Cerebellar cortex (tissue), 1 donor: ENCODE data around the gene NR1D1.

Source experiments
- DNase-seq: peaks from one replicate; pipeline ENCODE4 v3.0.0-alpha.2; 2015; ENCODE audit warnings: low spot score

The NR1D1 gene

DNA sequence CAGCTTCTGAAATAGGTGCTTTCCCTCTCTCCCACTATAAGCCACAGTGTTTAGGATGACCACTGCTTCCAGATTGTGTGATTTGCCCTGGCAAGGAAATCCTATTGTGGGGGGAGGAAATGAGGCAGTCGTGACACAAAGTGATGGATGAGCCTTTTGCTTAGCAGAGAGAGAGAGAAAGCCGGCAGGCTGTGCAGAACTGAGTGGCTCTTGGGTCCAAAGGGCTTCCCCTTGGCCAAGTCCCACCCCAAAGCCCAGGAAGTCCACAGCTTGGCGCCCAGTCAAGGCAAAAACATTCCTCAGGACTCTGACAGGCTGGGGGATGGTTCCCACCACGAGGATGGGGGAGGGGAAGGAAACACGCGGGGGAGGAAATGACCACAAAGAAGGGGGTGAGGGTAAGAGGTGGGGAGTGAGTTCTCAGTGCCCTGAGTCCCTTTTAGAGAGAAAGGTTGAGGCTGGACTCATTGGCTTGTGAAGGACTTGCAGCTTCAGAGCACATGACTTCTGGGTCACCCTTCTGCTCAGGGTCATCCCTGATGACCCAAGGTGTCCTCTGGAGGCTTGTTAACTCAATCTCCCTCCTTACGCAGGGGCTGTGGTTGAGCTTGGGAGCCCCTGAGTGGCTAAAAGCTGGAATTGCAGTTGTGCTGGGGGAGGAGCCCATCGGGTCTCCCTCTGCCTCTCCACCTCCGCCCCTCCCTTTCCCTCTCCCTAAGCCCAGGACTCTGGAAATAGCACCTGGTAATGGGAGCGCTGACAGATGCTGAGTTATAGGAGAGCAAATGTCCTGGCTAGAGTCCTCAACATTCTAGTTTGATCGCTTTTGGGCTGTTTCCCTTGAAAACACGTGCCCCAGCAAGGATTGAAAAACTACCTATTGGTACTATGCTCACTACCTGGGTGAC is 11.1 kb upstream of the NR1D1 start:
- DNase-seq: peak; percentile 98

DNA sequence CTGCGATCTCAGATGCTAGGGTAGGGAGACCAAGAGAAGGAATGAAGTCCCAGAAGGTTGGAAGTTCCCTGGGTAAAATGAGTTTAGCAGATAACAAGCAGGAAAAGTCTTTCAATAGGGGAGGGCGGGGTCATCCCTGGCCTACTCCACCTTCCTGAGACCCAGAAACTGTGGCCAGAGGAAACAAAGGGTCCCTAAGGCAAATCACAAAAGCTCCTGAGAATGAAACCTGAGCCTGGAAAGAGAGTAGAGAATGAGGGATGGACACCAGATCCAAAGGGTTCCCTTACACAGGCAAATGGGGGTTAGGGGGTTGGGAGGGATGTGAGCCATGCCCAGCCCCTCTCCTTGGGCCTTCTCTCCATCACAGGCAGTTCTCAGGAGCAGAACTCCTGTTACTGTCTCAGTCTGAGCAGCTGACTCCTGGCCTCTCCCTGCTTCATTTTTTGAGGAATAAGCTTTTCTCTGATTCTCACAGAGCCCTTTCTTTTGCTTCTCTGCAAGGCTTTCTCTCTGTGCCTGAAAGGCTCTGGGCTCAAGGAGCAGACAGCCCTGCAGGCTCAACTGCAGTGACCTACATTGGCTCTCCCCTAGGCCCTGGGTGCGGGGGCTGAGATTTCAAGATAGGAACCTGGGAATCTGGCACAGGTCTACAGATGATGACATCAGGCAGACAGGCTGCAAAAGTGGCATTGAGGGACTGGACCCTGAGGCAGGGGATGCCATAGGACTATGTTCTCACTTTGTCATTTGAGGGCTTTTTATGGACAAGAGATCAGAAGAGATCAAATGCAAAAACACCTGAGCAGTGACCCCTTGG is 9.8 kb upstream of the NR1D1 start:
- DNase-seq: peak; percentile 61

DNA sequence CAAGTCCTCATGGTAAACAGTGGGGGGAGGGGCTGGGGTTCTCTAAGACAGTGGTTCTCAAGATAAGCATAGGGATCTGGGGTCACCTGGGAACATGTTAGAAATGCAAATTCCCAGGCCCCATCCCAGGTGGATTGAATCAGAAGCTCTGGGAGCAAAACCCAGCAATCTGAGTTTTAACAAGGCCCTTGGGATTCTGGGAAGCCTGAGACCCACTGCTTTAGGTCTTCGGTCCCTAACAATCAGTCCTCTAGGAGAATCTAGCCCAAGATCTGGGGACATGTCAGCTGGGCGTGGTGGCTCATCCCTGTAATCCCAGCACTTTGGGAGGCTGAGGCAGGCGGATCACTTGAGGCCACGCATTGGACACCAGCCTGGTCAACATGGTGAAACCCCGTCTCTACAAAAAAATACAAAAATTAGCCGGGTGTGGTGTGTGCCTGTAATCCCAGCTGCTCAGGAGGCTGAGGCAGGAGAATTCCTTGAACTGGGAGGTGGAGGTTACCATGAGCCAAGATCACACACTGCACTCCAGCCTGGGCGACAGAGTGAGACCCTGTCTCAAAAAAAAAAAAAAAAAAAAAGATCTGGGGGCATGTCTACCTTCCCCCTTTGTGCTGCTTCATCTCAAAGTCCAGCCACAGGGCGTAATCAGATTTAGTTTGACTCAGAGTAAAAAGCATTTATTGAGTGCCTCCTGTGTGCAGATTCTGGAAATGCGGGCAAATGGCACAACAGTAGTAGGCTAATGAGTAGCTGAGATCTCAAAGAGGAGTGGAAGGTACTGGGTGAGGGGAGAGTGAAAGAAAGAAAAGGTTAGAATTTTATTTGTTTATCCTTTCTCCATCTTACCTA is 8.8 kb upstream of the NR1D1 start:
- no peak for DNase-seq

DNA sequence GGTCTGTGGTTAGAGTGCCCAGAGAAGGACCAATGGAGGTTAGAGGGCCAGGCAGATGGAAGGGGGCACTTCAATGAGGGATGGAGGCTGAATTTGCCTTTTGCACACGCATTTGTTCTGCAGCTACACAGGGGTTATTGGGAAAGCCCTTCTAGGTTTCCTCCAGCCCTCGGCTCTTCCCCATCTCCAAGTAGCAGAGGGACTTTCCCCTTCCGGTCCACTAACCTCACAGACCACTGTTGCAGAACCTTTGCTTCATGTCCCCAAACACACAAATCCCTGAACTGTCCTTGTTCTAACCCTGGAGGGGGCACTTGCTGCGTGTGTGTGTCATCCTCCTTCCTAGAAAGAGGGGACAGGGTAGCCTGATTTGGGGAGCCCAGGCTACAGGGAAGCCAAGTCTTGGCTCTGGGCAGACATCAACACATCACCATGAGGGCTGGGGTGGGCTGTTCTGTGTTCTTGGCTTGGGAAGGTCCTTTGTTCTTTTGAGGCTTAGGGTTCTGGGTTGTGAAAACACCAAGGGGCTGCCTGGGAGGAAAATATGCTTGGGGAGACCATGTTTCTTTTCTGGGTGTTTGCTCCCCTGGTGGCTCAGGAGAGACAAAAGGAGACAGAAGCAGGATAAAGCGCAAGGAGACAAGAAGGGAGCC is 7.3 kb upstream of the NR1D1 start:
- DNase-seq: peak; percentile 55

DNA sequence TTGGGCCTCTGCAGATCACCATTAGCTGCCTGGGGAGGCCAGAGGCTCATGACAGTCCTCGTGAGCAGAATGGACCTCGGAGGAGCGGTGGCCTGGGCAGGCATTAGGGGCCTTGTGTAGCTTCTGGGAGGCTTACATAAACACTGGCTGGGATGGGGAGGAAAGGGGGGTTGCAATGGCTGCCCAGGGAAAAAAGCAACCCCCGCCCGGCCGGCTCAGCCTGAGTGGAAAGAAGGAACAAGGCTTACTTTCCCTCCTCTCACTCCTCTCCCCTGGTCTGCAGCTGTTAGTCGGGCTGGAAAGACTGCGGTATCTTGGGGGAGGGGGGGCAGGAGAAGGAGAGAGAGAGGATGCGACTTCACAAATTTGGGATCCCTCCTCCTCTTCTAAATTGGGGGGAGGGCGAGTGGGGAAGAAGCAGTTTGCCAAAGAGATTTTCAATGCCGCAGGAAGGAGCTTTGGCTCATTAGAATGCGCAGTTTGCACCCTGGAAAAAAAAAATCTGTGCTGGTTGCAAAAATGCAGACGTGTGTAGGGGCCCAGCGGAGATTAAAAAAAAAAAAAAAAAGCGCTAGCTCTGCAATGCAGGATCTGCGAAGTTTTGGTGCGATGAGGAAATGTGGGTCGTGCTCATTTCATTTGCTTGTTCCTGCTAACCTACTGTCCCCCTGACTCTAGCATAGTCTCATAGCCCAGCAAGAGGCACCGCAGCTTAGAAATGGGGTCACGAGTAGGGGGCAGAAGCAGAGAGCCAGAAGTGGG is 6.6 kb upstream of the NR1D1 start:
- DNase-seq: no peak

DNA sequence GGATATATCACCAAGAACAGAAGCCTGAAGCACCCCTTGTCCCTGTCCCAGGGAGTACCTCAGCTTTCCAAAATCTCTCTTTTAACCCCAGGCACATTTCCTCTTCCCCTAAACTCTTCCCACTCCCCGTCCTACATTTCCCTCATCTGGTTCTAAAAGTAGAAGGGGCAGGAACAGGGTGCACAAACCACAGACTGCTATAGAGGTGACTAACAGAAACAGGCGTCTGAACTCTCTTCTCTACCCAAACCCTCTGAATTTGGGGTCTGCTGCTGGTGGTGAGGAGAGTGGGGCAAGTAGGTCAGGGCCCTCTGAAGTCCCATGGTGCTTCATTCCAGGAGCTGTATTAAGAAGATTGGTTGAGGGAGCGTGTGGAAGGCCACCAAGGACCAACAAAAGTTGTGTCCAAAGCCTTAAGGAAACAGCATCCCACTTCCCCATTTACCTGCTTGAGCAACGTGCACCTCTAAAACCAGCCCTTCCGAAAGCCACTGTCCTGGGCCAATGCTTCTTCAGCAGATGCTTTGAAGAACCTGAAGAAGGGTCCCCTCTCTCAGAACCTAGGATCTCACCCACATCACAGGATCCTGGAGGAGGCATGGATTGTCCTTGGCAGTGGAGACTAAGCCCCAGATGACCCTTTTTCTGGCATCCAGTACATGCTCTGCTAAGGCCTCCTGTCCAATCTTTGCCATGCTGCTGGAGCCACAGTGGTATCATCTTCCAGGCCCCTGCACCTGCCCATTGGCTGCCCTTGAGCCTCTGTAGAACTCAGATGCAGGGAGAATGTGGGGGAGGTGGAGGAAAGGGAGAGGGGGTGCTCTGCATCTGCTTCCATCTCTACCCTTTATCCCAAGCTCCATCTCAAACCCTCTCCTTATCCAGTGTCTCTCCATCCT is 5.7 kb upstream of the NR1D1 start:
- DNase-seq: no peak

DNA sequence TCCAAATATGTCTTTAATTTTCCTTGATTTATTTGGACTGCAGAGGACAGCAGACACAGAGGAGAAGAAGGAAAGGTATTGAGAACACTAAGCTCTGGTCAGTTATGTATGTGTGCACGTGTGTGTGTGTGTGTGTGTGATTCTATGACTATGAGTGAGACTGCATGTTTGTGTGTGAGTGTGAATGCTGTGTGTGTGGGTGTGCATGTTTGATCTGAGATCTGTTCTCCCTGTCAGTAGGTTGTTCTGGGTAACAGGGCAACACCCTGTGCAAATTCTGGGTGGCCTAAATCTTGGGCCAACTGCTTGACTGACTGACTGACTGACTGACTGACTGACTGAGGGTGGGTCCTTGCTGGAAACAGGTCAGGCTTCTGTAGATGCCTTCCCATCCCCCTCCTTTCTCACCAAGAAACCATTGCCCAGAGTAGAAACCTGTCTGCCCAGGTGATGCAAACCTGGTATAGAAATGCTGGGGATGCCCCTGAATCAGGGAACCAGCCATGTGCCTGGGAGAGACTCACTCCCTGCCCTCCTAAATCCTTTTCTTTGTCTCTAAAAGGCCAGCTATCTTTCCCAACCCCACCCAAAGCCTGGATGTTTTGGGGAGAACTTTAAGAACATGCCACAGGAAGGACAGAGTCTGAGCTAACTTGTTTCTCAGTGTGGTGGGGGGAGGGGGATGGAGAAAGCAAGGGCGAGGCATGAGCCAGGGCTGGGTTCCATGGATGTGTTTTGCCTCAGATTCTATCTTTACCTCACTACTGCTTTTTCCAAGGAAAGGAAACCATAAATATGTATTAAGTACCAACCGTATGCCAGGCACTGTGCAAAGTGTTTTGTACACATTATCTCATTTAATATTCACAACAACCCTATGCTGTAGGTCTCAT is 4.5 kb upstream of the NR1D1 start:
- no peak for DNase-seq

DNA sequence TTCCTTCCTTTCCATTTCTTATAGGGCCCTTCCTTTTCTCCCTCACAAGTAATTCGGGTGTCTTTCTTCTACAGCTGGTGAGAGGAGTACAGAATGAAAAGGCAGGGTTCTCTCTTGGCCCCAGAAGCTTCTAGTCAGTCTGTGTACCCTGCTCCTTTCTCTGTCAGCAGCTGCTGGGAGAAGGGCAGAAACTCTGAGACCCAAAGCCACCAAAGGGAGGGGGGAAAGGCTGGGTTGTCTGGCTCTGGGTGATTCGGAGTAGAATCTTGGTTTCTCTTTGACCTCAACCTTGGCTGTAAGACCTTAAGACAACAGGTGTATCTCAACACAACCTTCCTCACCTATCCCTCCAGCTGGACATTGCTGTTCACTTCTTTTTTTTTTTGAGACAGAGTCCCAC is 3.3 kb upstream of the NR1D1 start:
- no peak for DNase-seq

DNA sequence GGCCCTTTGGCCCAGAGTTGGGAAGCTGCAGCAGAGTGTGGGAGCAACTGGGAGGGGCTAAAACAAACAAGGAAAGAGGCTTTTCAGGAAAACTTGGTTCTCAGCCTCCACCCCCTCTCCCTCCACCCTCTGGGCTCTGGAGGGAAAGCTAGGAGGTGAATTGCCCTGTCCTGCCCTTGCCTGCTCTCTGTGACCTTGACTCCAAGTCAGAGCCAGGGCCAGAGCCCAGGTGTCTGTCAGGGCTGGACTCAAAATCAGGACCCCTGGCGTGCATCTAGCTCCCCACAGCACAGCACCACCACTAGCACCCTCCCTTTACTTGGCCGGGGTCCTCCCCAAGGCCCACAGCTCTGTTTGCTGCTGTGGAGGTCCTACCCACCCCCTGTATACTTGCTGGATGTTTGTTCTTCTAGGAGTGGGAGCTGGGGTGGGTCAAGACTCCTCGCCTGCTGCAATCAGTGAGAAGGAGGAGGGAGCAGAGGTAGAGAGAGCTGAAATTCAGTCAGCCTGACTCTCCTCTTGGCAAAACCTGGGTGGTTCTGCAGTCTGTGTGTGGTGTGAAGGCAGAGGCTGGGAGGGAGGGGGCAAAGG is 2.8 kb upstream of the NR1D1 start:
- DNase-seq: no peak

DNA sequence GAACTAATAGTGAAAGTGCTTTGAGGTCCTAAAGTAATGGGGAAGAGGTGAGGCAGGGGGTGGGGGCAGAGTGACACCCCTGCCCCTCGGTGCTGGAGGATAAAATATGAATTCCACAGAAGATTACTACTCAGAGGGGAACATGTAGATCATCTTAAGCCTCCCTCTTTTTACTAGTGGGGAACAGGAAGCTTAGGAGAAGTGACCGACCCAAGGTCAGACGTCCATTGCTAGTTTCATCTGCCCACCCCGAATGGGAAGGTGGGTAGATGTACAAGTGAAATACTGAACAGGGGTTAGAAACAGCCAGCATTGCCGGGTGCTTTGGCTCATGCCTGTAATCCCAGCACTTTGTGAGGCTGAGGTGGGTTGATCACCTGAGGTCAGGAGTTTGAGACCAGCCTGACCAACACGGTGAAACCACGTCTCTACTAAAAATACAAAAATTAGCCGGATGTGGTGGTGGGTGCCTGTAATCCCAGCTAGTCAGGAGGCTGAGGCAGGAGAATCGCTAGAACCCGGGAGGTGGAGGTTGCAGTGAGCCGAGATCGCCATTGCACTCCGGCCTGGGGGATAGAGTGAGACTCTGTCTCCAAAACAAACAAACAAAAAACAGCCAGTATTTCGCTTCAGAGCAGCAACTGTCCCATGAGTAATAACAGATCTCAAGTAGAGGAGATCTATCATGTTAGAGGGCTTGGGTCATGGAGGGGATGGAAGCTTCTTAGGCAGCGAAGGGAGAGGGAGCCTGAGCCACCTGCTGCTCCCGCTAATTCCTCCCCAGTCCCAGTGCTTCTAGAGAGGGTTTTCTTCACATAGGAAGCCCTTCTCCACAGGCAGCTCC is 1.2 kb upstream of the NR1D1 start:
- DNase-seq: no peak

DNA sequence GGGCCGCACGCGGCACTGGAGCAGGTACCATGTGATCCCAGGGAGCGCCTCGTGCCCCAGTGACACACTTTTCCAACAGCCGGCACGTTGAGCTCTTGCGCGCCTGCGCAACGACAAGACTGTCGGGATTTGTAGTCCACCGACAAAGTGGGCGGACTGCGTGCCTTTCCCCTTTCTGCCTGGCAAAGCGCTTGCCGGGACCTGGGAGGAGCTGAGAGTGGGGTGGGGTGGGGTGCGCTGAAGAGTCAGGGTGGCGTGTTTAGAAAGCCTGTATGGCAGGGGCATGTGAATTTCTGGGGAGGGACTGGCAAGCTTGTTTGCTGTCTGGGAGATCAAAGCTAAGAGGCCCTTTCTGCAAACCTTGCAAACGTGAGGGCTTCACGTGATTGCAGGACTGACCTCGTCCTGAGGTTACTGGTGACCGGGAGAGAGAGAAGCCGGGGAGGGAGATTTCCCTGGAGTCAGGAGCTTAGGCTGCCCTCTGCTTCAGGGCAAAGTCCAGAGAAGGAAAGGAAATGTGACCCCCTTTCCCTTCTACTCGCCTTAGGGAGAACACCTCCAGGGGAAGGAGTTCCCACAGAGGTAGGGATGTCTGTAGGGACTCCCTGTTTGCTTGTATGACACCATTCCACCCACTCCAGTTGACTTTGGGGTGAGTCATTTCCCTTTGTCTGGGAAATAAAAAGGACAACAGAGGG is 429 bp upstream of the NR1D1 start:
- DNase-seq: peak; percentile 99

DNA sequence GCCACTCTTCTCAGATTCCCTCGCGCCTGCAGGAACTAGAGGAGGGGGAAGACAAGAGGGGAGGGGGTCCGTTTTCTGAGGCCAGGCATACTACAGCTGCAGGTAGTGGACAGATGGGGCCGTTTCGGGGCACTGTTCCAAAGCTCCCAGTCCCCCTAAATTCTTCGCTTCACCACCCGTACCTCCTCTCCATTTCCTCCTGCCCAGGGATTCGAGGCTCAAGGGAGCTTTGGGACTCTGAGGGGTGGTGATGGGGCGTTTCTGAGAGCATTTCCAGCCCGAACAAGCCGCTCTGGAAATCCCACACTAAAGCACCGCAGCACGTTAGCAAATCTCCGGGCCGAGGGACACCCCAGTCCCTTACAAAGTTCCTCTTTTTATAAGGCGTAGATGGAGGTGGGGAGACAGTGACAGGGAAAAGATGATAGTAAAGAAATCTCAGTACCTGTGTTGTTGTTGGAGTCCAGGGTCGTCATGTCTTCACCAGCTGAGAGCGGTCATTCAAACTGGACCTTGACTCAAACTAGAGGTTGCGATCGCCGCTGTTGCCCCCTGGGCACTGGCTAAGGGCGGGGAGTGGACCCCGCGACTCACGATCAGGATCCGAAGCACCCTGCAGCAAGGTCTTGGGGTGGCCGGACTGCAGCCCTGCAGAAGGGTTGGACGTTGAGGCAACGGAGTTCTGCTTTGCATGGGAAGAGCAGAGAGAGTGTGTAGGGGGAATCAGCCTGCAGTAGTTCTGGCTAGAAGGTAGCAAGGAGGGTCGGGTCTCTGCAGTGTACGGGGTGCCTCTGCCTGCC is 570 bp downstream of the NR1D1 start:
- no peak for DNase-seq

DNA sequence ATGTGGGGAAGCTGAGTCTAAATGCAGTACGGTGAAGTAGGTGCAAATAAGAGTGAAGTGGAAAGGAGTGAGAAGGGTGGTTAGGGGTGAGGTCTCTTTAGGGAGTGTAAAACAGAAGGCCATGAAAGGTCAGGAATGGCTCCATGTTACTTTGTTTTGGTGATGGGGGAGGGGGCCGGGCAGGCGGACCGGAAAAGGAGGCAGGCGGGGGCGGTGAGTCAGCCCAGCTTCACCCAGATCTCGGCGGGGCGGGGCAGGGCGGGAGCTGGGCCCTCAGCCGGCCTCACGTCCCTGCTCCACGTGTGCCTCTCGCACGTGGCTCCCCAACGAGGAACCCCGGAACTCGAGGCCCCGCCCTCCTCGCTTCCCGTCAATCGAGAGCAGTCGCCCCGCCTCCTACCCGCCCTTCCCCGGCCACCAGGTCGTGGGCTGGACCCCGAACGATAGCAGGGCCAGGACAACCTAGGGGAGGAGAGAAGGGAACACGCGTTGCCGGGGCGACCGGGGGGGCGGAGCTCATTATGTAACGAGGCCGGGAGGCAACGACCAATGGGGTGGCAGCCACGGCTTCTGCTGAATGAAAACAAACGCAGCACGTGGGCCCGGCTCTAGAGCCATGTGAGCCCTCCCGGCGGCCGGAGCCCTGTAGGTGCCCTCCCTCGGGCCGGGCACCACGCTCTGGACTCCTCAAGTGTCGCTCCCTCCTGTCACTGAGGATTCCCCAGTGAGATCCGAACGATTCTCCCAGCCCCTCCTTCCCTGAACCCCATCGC is 1.4 kb downstream of the NR1D1 start:
- DNase-seq: peak; percentile 99

DNA sequence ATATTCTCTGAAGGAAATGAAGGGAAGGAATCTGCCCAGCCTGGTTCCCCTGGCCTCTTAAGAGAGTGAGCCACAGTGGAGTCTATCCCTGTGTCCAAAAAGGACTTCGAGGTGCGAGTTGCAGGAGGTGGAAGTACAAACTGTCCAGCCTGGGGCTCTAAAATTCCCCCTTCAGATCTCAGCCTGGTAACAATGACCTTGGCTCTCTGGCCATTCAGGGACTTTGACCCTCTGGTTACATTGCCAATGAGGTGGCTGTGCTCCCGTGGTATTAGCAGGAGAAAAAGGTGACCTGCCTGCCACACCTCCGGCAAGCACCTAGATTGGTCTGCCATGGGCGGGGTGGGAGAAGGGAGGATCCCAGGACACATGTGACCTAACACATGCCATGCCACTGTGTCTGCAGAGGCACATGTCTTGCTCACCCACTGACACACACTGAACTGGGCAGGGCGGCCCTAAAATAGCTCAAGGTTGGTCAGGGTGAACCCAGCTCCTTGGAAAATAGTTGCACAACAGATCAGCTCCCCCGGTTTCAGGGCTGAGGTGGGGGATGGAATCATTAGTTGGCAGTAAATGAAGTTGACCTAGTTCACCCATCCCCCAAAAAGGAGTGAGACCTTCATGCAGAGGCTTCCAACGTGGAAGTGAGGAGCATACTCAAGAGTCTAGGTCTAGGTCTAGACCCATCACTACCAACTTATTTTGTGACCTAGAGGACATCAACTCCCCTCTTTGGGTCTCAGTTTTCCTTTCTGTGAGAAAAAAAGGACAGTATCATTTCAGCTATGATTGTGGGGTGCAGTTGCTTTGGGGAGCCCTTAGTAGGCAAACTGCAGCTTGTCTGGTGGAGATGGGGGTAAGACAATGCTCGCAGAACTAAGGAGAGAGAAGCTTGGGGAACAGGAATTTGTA is 2.2 kb downstream of the NR1D1 start:
- DNase-seq: no peak
